GM12878 (cell line): ENCODE data around the gene SYNGR3.

ENCODE experiments used
- CREM ChIP-seq: IDR thresholded peaks from 2 replicates; pipeline ENCODE4 v1.6.1; 2014; ENCODE audit warnings: antibody characterized with exemption, low read depth
- POLR2A ChIP-seq: IDR thresholded peaks from 2 replicates; pipeline ENCODE4 v1.6.1; 2011; ENCODE audit warnings: low read depth, mild to moderate bottlenecking, low read length

GRCh38 chr16:2027024-2028010 is 37.5 kb downstream of the SYNGR3 start:
- TF ChIP-seq CREM, result no peak
- no peak for TF ChIP-seq POLR2A
